OCI-LY7 (cell line): ENCODE data around the gene LRCH3.

Experiments
- CTCF ChIP-seq: fragments of 200-600 bp; sonication (generic); conservative IDR thresholded peaks from 2 replicates; pipeline ENCODE4 v1.5.1; 2014; ENCODE audit warnings: mild to moderate bottlenecking, antibody characterized with exemption, low read length, moderate library complexity, mixed read lengths
- EZH2phosphoT487 ChIP-seq: fragments of 200-600 bp; sonication (generic); IDR thresholded peaks from 2 replicates; pipeline ENCODE4 v1.6.1; 2018; ENCODE audit warnings: low read depth, borderline replicate concordance, mild to moderate bottlenecking, mixed run types, antibody characterized with exemption, low read length, moderate library complexity, mixed read lengths

DNA sequence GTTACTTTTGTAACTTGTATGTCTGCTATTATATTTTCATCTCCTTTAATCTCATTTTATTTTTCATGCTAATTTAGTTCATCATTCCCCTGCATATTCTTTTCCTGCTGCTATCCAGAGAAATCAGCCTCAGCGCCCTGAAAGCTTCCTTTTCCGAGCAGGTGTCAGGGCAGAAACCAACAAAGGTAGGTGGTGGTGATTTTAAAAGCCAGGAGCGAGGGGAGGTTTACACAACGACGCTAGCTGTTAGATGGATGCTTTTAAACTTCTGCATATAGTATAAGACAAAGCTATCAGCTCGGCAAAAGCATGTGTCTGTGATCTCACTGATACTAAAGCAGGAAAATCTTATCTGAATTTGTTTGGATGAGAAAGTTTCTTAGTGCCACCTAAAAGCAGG lies 75.0 kb downstream of the LRCH3 start:
- TF ChIP-seq CTCF = no peak
- TF ChIP-seq EZH2phosphoT487 = no peak
